Glutamatergic neuron (in vitro differentiated cells): ENCODE measurements around the gene MAPKAP1. TPM values are rescaled to one million over a fixed set of nuclear protein-coding genes. Genes with fewer than 3 reads are reported as not detected.

Experiments
- DNase-seq: peaks from one replicate; pipeline ENCODE4 v3.0.0; 2022
- H3K27ac Mint-ChIP-seq: one replicate; pipeline ENCODE4 v1.8.0; 2020; ENCODE audit warnings: mild to moderate bottlenecking, mixed read lengths, inconsistent platforms; ENCODE audit not compliant: unreplicated experiment
- H3K27me3 Mint-ChIP-seq: one replicate; pipeline ENCODE4 v1.8.0; 2020; ENCODE audit warnings: mild to moderate bottlenecking, moderate library complexity, mixed read lengths, inconsistent platforms; ENCODE audit not compliant: unreplicated experiment
- H3K36me3 Mint-ChIP-seq: one replicate; pipeline ENCODE4 v1.8.0; 2020; ENCODE audit warnings: mild to moderate bottlenecking, mixed read lengths, inconsistent platforms; ENCODE audit not compliant: unreplicated experiment
- H3K4me1 Mint-ChIP-seq: one replicate; pipeline ENCODE4 v1.8.0; 2020; ENCODE audit warnings: mild to moderate bottlenecking, low read depth, mixed read lengths, inconsistent platforms; ENCODE audit not compliant: unreplicated experiment
- H3K4me3 Mint-ChIP-seq: one replicate; pipeline ENCODE4 v1.8.0; 2020; ENCODE audit warnings: mild to moderate bottlenecking, mixed read lengths, inconsistent platforms; ENCODE audit not compliant: unreplicated experiment
- H3K9me3 Mint-ChIP-seq: one replicate; pipeline ENCODE4 v1.8.0; 2020; ENCODE audit warnings: mild to moderate bottlenecking, moderate library complexity, mixed read lengths, inconsistent platforms; ENCODE audit not compliant: unreplicated experiment
- total RNA-seq: library from RNA; stranded (reverse); fragmentation: NEBNext Ultra II Directional; extraction: Animal tissue kit (Norgen Biotek cat#: 25700); gene quantifications from one replicate; pipeline ENCODE4 v1.2.1, GENCODE V29; 2021; ENCODE audit not compliant: unreplicated experiment
- TF ChIP-seq, protein P1 (sequence below): fragments of 200-600 bp; sonication (generic); IDR thresholded peaks from one replicate; pipeline ENCODE4 v1.5.0; 2021; ENCODE audit not compliant: partially characterized antibody, unreplicated experiment

Gene MAPKAP1
- total RNA-seq, 1 donor from 2014 or later = 59.6 TPM

DNA sequence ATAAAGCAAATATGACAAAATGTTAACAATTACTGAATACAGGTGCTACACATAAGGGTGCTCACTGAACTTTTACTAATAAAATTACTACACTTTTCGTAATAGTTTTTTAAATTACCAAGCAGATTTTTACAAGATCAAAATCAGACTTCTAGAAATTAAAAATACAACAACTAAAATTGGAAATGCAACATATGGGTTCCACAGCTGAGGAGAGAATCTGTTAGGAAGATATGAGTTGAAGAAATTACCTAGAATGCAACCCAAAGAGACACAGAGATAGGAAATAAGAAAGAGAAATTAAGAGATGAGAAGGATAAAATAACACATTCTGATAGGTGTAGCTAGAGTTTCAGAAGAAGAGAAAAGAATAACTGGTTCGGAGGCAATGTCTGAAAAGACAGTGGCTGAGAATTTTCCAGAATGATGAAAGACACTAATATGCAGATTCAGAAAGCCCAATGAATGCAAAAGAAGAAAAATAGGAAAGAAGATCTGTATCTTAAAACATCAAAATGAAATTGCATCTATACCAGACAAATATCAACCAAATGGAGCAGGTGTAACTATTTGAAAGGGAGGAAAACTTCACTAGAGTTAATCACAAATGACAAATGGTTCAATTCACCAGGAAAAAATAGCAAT lies 95.8 kb downstream of the MAPKAP1 start:
- H3K9me3 Mint-ChIP-seq = no peaks in the 10 kb centered on the region
- peaks cover 10% of the 10 kb centered on the region for H3K4me1 Mint-ChIP-seq
- H3K4me3 Mint-ChIP-seq = no peak overlapping the region
- peaks cover 2% of the 10 kb centered on the region for H3K27me3 Mint-ChIP-seq
- TF ChIP-seq, protein P1, sequence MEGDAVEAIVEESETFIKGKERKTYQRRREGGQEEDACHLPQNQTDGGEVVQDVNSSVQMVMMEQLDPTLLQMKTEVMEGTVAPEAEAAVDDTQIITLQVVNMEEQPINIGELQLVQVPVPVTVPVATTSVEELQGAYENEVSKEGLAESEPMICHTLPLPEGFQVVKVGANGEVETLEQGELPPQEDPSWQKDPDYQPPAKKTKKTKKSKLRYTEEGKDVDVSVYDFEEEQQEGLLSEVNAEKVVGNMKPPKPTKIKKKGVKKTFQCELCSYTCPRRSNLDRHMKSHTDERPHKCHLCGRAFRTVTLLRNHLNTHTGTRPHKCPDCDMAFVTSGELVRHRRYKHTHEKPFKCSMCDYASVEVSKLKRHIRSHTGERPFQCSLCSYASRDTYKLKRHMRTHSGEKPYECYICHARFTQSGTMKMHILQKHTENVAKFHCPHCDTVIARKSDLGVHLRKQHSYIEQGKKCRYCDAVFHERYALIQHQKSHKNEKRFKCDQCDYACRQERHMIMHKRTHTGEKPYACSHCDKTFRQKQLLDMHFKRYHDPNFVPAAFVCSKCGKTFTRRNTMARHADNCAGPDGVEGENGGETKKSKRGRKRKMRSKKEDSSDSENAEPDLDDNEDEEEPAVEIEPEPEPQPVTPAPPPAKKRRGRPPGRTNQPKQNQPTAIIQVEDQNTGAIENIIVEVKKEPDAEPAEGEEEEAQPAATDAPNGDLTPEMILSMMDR = no peak
- no peak for DNase-seq
- H3K36me3 Mint-ChIP-seq = no peaks in the 10 kb centered on the region
- no peak overlapping the region for H3K27ac Mint-ChIP-seq

DNA sequence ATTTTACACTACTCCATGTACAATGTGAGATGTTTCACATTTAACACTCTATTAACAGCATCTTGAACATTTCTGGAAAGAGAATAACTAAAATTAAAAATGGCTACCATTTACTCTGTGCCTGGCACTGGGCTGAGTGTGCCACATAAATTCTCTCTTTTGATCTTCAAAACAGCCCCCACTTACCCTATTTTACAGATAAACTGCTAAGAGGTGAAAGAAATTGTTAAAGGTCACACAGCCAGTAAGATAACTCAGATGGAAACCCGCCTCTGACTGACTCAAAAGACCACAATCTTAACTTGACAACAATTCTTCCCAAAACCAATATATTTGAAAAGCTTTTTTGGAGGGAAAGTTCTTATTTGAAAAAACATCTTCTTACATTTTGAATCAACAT lies 97.3 kb downstream of the MAPKAP1 start:
- Mint-ChIP-seq H3K27ac (no peak overlapping the region), H3K9me3 (no peaks in the 10 kb centered on the region), H3K4me1 (peaks cover 14% of the 10 kb centered on the region), H3K27me3 (peaks cover 2% of the 10 kb centered on the region), H3K36me3 (no peaks in the 10 kb centered on the region), H3K4me3 (no peak overlapping the region)
- TF ChIP-seq, protein P1 = no peak
- DNase-seq = no peak

DNA sequence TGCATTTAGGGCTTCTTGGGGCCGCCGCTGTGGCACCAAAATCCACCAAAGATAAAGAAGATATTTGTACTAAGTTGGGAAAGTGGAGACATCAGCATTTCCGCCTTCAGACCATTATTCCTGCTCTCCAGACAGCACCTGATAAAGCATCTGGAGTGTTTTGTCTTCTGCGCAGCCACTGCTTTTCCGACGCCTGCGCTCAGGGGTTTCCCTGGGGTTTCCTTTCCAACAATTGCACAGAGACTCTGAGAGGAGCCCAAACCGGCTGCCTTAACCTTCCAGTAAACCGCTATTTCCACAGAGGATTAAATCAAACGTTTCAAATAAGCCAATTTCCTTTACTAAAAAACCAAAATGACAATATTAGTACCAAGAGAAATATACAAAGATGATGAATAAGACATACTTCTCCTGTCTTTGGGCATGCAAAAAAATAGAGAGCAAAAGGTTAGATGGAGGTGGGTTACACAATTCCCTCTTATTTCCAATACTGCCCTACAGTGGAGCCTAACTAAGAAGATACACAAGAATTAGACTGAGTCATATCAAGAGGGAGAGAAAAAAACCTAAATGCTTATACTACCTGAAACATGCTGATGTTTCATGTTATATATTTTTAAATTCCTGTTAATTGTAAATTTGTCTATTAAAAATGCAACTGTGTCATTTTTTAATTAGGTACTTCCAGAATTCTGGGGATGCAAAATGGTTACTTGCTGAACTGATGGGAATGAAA lies 98.4 kb downstream of the MAPKAP1 start:
- Mint-ChIP-seq H3K27ac (peak overlapping the region; percentile 2), H3K9me3 (no peaks in the 10 kb centered on the region), H3K36me3 (no peaks in the 10 kb centered on the region), H3K4me3 (no peak overlapping the region), H3K4me1 (peaks cover 16% of the 10 kb centered on the region), H3K27me3 (peaks cover 2% of the 10 kb centered on the region)
- TF ChIP-seq, protein P1 = no peak
- DNase-seq = peak; percentile 32

DNA sequence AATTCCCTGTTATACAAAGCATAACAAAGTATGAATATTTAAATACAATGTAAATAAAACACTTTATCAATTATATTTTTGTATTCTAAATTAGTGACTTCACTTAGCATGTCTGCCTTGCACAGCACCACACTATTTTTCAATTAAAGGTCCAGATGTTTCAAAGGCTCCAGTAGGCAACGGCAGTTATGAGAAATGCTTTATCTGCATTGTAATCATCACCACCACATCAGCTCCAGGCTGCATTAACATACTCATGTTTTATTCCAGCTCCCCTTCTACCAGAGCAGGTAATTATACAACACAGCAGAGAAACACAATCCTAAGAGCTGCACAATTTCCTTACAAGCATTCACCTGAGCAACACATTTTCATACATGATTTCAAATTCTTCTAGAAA lies 102.8 kb downstream of the MAPKAP1 start:
- TF ChIP-seq, protein P1 = no peak
- H3K36me3 Mint-ChIP-seq = peaks cover 5% of the 10 kb centered on the region
- H3K27me3 Mint-ChIP-seq = peaks cover 2% of the 10 kb centered on the region
- H3K4me1 Mint-ChIP-seq = peaks cover 20% of the 10 kb centered on the region
- H3K27ac Mint-ChIP-seq = no peak overlapping the region
- no peak for DNase-seq
- no peak overlapping the region for H3K4me3 Mint-ChIP-seq
- H3K9me3 Mint-ChIP-seq = peaks cover 2% of the 10 kb centered on the region

DNA sequence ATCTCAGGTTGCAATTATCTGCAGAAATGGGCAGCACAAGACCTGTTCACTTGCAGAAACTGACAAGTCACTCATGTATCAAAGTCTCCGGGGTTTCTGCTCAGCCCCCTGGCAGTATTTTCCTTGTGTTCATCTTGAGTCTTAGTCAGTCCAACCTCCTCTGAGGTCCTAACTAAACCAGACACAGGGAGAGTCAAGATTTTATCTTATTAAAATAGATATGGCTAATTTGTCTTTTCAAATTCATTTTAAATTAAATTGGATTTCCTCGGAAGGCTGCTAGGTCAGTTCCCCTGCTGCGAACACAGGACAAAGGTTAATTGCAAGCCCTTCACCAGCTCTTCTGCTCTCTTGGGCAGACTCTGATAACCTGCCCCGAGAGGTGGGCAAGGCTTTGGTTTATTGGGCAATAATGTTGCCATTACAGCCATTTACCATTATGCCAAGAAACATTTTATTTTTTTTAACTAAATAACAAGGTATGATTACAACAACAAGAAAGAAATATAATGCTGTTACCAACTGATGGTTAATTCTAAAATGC lies 103.5 kb downstream of the MAPKAP1 start:
- Mint-ChIP-seq H3K9me3 (peaks cover 2% of the 10 kb centered on the region), H3K27ac (no peak overlapping the region), H3K4me3 (no peak overlapping the region), H3K27me3 (peaks cover 2% of the 10 kb centered on the region), H3K4me1 (peaks cover 17% of the 10 kb centered on the region), H3K36me3 (peaks cover 5% of the 10 kb centered on the region)
- TF ChIP-seq, protein P1 = no peak
- no peak for DNase-seq
